Activated T-cell treated with anti-CD3 and anti-CD28 coated beads, Interleukin-2, amount 50 U/mL, for 1 hour (primary cell): ENCODE measurements around the gene MYLK.

ENCODE experiments used
- DNase-seq: peaks from one replicate; pipeline ENCODE4 v3.0.0-alpha.2; 2020

Gene MYLK

DNA sequence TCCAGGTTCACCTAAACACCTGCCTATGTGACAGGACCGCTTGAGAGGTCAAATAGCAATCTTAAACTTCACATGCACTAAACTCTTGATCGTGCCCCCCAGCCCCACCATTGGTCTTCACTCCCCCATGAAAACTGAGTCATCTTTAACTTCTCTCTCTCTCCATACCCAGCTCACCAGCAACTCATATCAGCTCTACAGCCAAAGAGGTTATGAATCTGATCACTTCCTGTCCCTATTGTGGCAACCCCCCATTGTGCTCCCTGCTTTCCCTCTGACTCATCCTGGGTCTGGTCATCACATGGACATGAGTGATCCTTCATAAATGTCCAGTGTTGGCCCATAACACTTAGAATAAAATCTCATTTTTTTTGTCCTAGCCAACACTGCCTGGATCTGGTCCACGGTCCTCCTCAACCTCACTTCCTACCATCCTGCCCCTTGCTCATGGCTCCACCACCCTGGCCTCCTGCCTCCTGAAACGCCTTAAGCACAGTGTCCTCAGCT is 195.8 kb downstream of the MYLK start:
- no peak for DNase-seq

DNA sequence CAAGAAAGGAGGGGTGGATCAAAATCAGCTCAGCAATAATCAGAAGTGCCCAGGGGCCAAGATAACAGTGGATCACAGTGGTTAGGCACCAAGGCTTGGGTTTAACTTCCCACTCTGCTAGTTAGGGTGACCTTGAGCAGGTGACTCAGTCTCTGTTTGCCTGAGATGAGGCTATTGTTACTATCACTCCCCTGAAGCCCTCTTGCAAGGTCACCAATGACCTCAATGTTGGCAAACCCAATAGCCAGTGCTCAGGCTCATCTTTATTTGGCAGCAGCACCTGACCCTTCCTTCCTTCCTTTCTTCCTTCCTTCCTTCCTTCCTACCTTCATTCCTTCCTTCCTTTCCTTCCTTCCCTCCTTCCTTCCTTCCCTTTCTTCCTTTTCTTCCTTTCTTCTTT is 196.8 kb downstream of the MYLK start:
- DNase-seq, result no peak

DNA sequence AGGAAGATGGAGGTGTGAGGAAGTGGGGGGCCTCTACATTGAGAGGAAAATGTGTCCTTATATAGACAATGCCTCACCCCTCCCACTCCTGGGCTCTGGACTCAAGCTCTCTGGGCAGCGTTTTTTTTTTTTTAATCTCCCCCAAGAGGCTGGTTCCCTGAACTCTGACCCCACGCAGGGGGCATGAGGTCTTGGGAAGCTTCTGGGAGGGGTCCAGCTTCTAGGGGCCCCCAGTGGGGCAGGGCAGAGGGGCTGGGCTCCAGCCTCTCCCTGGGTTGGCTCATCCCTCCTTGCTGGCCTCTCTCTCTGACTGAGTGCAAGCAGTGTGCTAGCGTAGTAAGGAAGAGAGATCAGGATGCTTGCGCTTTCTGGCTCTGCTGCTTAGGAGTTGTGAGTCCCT is 197.9 kb downstream of the MYLK start:
- DNase-seq, result no peak

DNA sequence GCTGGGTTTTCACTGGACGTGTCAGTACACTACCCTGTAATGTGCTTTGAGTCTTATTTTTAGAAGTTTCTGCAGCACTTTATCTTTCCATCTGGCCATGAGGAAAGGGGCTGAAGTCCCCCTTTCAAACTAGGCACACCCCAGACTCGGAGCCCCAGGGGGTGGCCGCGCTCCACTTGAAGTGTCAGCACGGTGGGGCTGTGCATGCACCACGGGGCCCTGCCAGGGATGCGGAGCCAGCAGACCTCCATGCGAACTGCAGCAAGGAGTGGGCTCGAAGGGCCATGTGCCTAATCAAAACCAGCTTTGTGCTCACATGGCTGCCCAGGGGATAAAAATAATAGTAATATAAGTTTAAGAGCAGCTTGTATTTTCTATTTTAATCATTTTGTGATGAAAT is 198.4 kb downstream of the MYLK start:
- no peak for DNase-seq

DNA sequence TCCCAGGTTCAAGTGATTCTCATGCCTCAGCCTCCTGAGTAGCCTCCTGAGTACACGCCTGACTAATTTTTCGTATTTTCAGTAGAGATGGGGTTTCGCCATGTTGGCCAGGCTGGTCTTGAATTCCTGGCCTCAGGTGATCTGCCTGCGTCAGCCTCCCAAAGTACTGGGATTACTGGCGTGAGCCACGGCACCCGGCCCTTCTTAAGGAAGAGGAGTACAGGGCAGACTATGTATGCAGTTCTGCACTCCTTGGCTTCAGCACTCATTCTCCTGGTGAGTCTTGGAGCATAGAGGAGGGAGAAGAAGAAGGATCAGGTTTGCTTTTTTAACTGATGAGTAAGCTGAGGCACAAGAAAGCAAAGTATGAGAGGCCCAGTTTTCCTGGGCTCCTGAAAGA is 199.5 kb downstream of the MYLK start:
- no peak for DNase-seq

DNA sequence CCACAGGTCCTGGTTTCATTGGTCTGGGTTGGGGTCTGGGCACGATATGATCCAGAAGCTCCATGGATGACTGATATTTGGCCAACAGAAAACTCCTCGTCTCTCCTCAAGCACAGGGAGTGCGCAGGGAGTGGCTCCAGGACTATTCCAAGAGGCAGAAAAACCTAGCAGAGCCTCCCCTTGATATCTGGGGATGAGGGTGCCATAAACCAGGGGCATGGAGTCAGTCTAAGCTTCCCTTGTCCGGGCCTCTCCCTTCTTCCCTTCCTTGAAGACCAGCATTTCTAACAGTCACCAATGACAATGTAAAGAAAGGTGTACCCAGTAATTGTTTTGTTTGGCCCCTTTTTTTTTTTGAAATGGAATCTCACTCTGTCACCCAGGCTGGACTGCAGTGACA is 199.9 kb downstream of the MYLK start:
- DNase-seq, result no peak

DNA sequence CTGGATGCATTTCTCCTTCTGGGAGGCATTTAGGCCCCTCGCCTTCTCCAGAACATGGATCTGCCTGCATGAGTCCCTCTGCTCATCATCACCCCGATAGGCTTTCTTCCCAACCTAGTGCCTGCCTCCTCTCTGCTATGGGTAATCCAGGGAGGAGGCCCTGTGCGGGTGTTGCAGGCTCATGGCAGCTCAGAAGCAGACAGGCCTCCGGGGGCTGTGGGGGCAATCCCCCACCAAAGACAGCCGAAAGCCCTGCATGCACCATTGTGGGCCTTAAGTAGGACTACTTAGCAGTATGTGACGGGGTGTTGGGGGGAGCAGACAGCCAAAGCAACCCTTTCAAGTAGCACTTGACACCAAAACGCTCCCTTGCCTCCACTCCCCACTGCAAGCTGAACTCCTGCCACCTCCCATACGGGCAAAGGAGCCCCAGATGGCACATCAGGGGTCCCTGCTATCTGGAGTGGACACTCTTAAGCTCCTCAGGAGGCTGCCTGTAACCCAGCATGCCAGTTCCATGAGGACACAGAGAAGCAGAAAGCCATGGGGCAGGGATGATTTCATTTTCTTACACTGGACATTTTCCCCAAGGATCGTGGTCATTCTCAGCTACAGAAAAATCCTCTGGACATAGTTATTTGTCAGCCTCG is 200.5 kb downstream of the MYLK start:
- DNase-seq, result no peak

DNA sequence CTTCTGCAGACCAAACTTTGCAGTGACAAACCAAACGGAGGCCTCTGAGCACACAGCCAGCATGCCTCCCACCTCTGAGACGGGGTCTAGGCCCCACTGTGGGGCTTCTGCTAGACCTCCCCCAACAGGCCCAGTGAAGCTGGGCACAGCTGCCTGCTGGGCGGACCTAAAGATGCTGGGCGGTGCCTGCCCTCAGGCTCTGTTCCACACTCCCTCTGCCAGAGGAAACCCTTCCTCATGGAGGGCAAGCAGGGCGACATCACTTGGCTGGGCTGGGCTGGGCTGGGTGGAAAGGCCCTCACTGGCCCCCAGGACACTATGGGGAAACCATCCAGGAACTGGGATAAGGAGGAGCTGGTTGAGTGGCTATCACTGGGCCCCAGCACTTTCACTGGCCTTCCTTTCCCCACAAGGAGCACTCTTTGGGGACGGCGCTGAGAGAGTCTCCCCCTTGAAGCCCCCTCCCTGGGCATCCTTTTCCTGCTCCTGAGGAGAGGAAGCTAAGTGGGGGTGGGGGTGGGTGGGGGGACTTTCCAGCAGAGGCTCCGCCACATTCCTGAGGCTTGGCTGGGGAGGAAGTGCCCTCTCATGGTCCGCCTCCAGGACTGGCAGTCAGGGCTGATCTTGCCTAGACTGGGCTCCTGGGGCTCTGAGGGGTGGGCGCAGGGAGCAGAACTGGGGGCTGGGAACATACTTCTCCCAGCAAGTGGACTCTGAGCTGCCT is 201.2 kb downstream of the MYLK start:
- DNase-seq, result no peak

DNA sequence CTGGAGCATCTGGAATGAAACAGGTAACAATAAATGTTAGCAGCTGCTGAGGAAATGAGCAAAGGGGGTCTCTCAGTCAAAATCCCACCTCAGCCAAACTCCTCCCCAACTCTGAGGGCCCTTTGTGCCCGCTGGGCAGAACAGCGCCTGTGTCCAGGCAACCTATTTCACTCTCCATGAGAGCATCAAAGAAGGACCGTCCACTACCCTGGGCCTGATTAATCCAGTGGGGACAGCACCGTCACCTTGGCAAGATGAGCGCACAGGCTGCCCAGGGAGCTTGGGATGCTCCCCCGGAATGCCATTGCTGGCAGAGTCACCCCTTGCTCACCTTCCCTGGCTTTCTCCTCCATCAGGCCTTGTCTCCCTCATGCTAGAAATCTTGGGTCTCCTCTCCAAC is 201.8 kb downstream of the MYLK start:
- DNase-seq, result no peak

DNA sequence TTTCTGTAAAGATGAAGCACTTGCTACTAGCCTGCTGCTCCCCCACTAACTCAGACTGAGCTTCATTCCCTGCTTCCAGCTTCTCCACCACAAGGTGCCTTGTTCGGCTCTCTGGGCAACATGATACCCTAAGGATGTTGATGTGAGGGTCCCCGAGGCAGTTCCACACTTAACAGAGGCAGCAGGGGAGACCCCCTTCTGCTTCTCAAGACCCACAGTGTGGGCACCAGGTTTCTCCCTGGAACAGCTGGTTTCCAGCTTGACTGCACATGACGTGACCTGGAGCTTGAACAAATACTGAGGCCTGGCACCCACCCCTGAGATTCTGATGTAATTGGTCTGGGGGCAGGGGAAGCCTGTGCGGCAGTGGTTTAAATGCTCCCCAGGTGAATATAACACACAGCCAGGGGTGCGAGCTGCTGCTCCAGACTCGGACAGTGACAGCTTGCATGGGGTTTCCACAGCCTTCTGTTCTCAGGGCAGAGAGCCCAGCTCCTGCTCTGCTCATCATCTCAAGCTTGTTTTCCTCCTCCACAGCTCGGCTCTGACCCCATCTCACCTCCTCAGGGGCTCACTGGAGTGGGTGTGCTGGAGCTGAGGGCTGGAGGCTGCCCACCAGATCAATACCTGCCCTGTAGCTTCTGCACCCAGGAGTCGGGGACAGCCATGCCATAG is 204.3 kb downstream of the MYLK start:
- no peak for DNase-seq

DNA sequence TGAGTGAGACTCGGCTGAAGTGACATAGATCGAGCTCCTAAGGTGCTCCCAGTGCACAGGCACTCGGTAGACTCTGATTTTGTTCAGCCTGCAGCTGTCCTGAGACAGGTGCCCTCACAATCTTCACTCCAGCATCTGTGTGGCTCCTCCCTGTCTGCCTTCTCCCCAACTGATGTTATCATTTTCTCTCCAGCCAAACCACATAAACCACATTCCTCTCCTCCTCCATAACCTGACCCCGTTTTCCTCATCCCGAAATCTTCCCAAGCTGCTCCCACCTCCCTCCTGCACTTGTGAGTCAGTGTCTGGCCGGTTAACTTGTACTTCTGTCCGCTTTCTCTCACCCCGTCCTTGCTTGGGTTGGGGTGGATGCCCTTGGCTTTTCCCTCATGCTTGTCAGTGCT is 206.0 kb downstream of the MYLK start:
- DNase-seq, result no peak

DNA sequence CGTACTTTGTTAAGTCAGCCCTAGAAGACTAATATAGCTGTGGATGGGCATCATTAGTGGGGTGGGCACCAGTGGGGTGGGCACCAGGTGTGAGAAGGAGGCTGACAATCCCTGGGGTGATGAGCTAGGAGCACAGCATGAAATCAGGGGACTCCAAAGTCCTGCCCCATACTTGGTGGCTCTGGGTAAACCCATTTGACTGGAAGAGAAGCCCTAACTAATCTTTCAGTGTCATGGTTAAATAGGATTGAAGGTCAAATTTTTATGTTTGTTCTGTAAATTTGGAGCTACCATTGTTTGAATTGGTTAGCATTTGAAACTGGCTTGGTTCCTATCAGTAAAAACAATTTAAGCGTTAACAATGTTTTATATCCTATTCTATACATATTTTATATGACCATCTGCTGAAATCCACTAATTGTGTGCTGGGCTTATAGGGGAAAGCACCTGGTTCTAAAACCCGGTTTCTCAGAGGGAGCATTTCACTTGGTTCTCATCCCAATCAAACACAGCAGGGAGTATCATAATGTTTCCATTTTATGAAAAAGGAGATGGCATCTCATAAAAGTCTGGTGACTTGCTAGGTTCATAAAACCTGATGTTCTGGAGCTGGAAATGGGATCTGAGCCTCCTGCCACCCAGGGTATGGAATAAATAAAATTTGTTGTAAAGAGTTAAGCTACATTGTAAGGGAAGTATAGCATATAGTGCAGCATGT is 211.5 kb downstream of the MYLK start:
- no peak for DNase-seq

DNA sequence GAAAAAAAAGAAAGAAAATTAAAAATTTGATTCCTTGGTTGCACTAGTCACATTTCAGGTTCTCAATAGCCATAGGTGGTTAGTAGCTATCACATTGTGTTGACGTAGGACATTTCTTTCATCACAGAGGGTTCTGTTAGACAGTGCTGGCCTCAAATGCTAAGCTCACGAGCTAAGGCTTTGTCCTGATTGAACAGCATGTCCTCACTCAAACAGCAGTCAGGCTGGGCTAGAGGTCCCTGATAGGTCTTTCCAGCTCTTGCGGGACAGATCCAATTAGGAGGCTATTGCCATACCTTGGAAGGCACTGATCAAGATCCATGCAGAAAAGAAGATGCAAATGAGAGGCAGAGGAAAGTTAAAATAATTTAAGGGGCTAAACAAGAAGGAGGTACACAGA is 213.4 kb downstream of the MYLK start:
- no peak for DNase-seq

DNA sequence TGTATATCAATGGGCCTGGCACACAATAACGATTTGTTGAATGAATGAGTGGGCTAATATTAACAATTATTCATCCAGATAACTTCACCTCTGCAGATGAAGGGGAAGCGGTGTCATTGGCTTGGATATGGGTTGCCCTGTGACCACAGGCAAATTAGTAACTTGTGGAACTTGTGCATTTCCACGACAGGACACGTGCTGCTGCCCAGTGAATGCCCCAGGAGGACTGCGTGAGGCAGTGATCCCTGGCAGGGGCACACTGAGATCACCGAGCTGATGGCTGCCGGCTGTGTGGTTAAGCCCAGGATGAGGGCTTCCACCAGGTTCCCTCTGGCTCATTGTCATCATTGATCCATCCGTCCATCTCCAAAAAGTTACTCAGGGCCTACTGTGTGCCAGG is 215.2 kb downstream of the MYLK start:
- DNase-seq, result no peak

DNA sequence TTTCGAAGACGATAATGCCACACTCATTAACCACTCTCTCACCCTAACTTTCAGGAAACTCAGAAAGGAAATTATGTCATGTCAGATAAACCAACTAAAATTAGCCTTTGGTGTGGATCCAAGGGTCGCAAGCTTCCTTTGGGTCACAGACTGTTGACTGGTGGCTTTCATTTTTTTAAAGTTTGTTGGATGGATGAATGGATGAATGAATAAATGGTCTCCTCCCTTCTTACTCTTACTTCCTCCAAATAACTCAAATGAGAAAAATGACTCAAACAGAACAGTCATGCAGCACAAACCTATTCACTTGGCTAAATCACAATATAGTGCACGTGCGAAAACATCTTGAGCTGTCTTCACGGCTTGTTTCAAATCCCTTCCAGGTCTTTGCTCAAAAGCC is 216.3 kb downstream of the MYLK start:
- DNase-seq, result no peak

DNA sequence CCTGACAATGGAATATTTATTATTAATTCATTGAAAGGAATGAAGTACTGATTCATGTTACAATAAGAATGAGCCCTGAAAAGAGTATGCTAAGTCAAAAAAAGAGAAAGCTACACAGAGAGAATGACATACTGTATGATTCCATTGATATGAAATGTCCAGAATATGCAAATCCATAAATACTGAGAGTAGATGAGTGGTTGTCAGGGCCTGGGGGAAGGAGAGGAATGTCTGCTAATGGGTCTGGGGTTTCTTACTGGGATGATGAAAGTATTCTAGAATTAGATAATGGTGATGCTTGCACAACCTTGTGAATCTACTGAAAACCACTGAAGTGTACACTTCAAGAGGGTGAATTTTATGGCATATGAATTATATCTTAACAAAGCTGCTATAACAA is 219.4 kb downstream of the MYLK start:
- no peak for DNase-seq

DNA sequence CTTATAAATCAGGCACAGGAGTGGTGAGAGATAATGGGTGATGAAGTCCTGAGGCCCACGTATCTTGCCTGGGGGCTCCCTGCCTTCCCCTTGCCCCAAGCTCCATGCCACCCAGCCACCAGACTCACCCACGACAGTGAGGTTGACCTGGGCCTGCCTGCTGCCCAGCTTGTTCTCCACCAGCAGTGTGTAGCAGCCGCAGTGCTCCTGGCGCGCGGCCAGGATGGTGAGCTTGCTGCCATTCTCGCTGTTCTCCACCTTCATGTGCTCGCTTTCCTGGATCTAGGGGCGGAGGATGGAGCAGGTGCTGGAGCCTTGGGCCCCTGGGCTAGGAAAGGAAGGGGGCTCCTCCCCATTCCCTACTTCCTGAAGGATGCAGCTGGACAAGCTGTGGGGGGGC is 220.2 kb downstream of the MYLK start:
- DNase-seq, result no peak

DNA sequence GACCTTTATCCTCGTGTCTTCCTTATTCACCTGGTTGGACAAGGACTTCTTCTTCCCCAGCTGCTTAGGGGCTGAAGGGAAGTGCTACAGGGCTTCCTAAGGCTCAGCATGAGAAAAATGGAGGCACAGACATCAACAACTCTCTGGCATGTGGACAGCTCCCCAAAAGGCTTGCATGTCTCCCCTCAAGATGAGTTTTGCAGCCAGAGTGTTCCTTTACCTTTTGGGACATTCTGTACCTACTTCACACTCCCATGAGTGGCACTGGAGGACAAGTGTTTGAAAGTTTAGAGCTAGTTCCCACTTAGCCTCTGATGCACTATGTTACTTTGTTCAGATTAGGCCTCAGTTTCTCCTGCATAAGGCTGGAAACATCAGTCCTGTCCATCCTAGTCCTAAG is 222.2 kb downstream of the MYLK start:
- DNase-seq, result no peak

DNA sequence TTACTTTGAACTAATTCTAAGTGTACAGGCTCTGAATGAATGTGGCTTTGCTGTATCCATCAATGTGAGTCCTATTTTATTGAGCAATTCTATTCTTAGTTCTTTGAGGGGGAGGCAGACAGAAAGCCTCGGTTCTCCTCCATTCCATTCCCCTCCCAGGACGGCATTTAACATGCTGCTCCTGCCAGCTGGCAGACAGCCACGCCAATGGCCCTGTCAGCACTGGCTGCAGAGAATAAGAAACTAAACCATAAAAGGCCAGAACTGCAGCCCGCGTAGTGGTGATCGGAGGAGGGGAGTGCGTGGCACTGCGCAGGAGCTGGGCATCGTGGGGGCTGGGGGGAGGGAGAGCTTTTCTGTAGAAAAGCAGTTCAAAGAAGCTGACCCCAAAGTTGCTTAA is 223.2 kb downstream of the MYLK start:
- no peak for DNase-seq

DNA sequence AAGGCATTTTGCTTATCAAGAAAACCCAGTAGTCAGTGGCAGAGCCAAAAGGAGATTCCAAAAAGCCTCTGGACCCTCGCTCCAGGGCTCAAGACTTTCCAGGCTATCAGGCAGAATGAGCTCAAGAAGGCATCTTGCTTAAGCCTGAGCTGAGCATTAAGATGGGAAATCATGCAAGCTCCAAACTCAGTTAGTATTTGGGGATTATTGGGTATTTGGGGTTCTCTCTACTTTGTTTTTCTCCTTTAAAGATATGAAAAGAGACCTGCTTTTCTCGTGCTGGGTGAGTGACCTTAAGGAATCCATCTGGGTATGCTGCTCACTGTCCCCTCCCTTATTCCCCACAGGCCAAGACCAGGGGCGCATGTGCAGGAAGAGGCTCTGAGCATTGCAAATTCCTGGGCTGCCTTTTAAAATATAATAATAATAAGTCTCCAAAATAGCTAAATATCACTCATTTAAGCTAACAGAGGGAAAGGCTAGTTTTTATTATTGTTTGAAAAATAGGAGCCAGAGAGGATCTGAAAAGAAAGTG is 223.9 kb downstream of the MYLK start:
- DNase-seq, result no peak

DNA sequence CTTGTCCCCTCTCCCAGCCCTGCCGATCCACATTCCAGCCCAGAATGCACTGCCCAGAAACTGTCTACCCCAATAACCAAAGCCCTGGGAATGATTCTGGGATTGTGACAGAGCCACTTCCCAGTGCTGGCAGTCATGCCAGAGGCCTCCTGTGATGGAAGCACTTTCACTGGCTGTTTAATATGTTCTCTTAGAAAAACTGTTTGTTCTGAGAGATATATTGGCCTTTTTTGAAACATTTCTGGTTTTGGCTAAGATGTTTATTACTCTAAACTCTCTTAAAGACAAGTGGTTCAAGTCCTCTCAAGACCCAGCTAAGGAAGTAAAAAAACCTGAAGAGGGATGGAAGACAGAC is 225.3 kb downstream of the MYLK start:
- no peak for DNase-seq

DNA sequence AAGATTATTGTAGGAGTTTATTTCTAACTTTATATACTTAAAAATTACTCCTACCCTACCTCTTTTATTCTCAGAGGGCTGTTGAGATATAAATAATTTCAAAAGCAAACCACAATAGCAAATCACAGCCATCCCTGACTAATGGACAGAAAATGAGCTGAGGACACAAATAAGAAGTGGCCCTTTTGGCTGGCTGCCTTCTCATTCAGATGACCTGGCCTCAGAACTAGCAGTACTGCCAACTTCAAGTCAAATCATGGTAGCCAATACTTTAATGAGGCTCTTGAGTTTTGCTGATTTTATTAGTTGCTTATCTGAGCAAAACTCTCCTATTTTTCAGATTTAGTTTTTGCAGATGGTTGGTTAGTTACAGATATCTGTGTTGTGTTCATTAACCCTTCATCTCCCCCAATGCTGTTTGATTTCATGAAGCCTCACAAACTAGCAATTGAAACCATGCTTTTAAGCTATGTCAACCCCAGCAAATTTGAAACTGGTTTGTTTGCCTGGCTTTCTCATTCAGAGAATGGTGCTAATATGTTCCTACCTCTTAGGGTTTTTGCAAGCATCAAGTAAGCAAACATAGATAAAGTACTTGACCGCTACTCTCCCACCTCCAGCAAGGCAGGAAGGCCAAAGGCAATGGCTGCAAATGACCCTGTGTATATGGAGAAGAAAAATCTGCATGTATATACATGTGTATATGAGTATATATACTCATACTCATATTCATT is 225.8 kb downstream of the MYLK start:
- DNase-seq, result no peak

DNA sequence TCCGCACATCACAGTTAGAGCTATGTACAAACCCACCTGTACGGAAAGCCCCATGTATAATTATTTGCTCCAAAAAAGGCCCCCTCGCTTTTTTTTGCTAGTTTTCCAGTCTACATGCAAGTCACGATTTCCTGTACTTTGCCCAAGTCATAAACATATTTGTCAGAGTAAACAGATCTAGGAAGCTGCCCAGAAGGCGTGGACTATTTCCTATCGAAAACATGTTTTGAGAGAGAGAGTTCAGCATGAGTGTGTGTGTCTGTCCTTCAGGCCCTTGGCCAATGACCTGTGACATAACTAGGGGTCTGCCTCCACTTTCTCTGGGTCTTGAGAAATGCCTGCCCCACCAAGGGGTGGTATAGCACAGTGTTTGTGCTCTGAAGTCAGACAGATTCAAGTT is 226.6 kb downstream of the MYLK start:
- no peak for DNase-seq
